Keratinocyte (primary cell): ENCODE results near the gene LEP. TPM values are rescaled to one million over a fixed set of nuclear protein-coding genes. Genes with fewer than 3 reads are reported as not detected.

Experiments
- DNase-seq: peaks from one replicate; pipeline ENCODE4 v3.0.0-alpha.2; 2011; ENCODE audit warnings: low read depth, missing footprints, low spot score
- FAIRE-seq: peaks from 2 replicates; lab custom pipeline; 2011; peaks lifted over from hg19 to GRCh38; lab: Jason Lieb, UNC
- H2AFZ ChIP-seq: 2 replicates; pipeline ENCODE4 v1.6.0; 2012; ENCODE audit warnings: low read length, control low read depth, inconsistent platforms; ENCODE audit not compliant: control insufficient read depth
- H3K27ac ChIP-seq: 2 replicates; pipeline ENCODE4 v1.5.1; 2011; ENCODE audit warnings: low read length; ENCODE audit not compliant: control insufficient read depth, insufficient read depth
- H3K27me3 ChIP-seq: 3 replicates; pipeline ENCODE4 v1.6.0; 2011; ENCODE audit warnings: low read length; ENCODE audit not compliant: control insufficient read depth, insufficient read depth; ENCODE audit errors: extremely low read depth
- H3K36me3 ChIP-seq, 2 experiments: 2 replicates in 1 of 2; 3 replicates in 1 of 2; pipeline ENCODE4 v1.5.1; 2011; ENCODE audit warnings: low read length in 2 of 2, mild to moderate bottlenecking in 1 of 2; ENCODE audit not compliant: control insufficient read depth in 2 of 2, insufficient read depth in 2 of 2; ENCODE audit errors: extremely low read depth in 1 of 2
- H3K4me1 ChIP-seq: 3 replicates; pipeline ENCODE4 v1.5.1; 2011; ENCODE audit warnings: low read length; ENCODE audit not compliant: control insufficient read depth, insufficient read depth; ENCODE audit errors: extremely low read depth
- H3K4me2 ChIP-seq: 3 replicates; pipeline ENCODE4 v1.6.0; 2011; ENCODE audit warnings: low read depth, low read length; ENCODE audit not compliant: control insufficient read depth, insufficient read depth; ENCODE audit errors: extremely low read depth
- H3K4me3 ChIP-seq, 3 experiments: fragments of 200-600 bp in 1 of 3; sonication (generic) in 1 of 3; 2 replicates in 2 of 3; 3 replicates in 1 of 3; pipeline ENCODE4 v1.5.1; 2011 to 2016; ENCODE audit warnings: low read length in 3 of 3, mild to moderate bottlenecking in 3 of 3, control low read depth in 2 of 3, inconsistent platforms in 1 of 3, low read depth in 1 of 3, mixed read lengths in 1 of 3, mixed run types in 1 of 3, moderate library complexity in 1 of 3; ENCODE audit not compliant: control insufficient read depth in 2 of 3, insufficient read depth in 2 of 3; ENCODE audit errors: extremely low read depth in 1 of 3
- H3K79me2 ChIP-seq: 2 replicates; pipeline ENCODE4 v1.6.0; 2012; ENCODE audit warnings: low read length; ENCODE audit not compliant: control insufficient read depth, insufficient read depth
- H3K9ac ChIP-seq: 3 replicates; pipeline ENCODE4 v1.6.0; 2011; ENCODE audit warnings: low read length; ENCODE audit not compliant: control insufficient read depth, insufficient read depth; ENCODE audit errors: extremely low read depth
- H3K9me1 ChIP-seq: 3 replicates; pipeline ENCODE4 v1.6.0; 2011; ENCODE audit warnings: low read length; ENCODE audit not compliant: control insufficient read depth, insufficient read depth; ENCODE audit errors: extremely low read depth
- H3K9me3 ChIP-seq: 2 replicates; pipeline ENCODE4 v1.5.1; 2012; ENCODE audit warnings: low read depth, low read length; ENCODE audit not compliant: control insufficient read depth
- H4K20me1 ChIP-seq: 3 replicates; pipeline ENCODE4 v1.6.0; 2011; ENCODE audit warnings: low read length; ENCODE audit not compliant: control insufficient read depth, insufficient read depth; ENCODE audit errors: extremely low read depth
- EZH2 ChIP-seq: IDR thresholded peaks from one replicate; pipeline ENCODE4 v1.6.1; 2012; ENCODE audit warnings: inconsistent platforms, mild to moderate bottlenecking, low read length, moderate library complexity
- dilution Hi-C: fragments of 300-500 bp; cut with MboI; formaldehyde crosslinking; loops from one replicate; pipeline ENCODE4 v1.7.0; 2020; ENCODE audit warnings: low sequenced_read_pairs; ENCODE audit not compliant: extremely low pct_ligation_motif_present
- polyA plus RNA-seq, 5 experiments: library from polyadenylated mRNA; depleted of rRNA in 3 of 5; stranded (reverse) in 3 of 5; stranded (forward) in 1 of 5; unstranded in 1 of 5; fragments of >200 nt; gene quantifications; 1 replicate in 1 of 5; 2 replicates in 3 of 5; 3 replicates in 1 of 5; pipeline versions ENCODE4 v1.2.1 to v1.2.3, GENCODE V29; 2011 to 2012; ENCODE audit warnings: missing spikeins in 2 of 5, low read depth in 1 of 5, low replicate concordance in 1 of 5
- TF ChIP-seq, protein P1 (sequence below), 3 experiments: IDR thresholded peaks in 1 of 3; conservative IDR thresholded peaks in 1 of 3; optimal IDR thresholded peaks in 1 of 3; 2 replicates in 2 of 3; 3 replicates in 1 of 3; pipeline versions ENCODE3 to v1.5.1; 2011; ENCODE audit warnings: low read length in 3 of 3, mild to moderate bottlenecking in 3 of 3, moderate library complexity in 2 of 3, control low read depth in 1 of 3, inconsistent platforms in 1 of 3; ENCODE audit not compliant: insufficient read depth in 2 of 3; ENCODE audit errors: extremely low read depth in 1 of 3

Gene LEP
- polyA plus RNA-seq, 1 donor (not counting 4 experiments of a cell fraction or from before 2014, with no cell fraction given), result 0.10 TPM

DNA sequence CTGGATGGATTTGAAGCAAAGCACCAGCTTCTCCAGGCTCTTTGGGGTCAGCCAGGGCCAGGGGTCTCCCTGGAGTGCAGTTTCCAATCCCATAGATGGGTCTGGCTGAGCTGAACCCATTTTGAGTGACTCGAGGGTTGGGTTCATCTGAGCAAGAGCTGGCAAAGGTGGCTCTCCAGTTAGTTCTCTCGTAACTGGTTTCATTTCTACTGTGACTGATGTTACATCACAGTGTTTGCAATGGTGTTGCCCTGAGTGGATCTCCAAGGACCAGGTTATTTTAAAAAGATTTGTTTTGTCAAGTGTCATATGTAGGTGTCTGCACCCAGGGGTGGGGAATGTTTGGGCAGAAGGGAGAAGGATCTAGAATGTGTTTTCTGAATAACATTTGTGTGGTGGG, 14.2 kb downstream of the LEP start:
- no peak overlapping the region for H3K27ac ChIP-seq
- H3K4me3 ChIP-seq, result no peak overlapping the region
- dilution Hi-C loops, result no loop called here
- no peak for DNase-seq
- no peaks in the 10 kb centered on the region for H3K27me3 ChIP-seq
- no peak overlapping the region for H2AFZ ChIP-seq
- no peak for TF ChIP-seq EZH2
- TF ChIP-seq, protein P1, sequence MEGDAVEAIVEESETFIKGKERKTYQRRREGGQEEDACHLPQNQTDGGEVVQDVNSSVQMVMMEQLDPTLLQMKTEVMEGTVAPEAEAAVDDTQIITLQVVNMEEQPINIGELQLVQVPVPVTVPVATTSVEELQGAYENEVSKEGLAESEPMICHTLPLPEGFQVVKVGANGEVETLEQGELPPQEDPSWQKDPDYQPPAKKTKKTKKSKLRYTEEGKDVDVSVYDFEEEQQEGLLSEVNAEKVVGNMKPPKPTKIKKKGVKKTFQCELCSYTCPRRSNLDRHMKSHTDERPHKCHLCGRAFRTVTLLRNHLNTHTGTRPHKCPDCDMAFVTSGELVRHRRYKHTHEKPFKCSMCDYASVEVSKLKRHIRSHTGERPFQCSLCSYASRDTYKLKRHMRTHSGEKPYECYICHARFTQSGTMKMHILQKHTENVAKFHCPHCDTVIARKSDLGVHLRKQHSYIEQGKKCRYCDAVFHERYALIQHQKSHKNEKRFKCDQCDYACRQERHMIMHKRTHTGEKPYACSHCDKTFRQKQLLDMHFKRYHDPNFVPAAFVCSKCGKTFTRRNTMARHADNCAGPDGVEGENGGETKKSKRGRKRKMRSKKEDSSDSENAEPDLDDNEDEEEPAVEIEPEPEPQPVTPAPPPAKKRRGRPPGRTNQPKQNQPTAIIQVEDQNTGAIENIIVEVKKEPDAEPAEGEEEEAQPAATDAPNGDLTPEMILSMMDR (optimal IDR thresholded peaks at IDR 0.05 in 1 of 3, IDR thresholded peaks at IDR 0.05 in 1 of 3, conservative IDR thresholded peaks at IDR 0.05 in 1 of 3; ENCODE audit: extremely low read depth in 1 of 3, insufficient read depth in 2 of 3, low read length in 3 of 3), result no peak
- H3K9me3 ChIP-seq, result no peaks in the 10 kb centered on the region
- no peak overlapping the region for H3K9ac ChIP-seq
- H3K36me3 ChIP-seq, result no peaks in the 10 kb centered on the region
- H4K20me1 ChIP-seq, result no peaks in the 10 kb centered on the region
- H3K9me1 ChIP-seq, result no peaks in the 10 kb centered on the region
- H3K4me1 ChIP-seq, result peaks cover 26% of the 10 kb centered on the region
- FAIRE-seq, result no peak
- H3K79me2 ChIP-seq, result no peaks in the 10 kb centered on the region
- H3K4me2 ChIP-seq, result no peak overlapping the region

DNA sequence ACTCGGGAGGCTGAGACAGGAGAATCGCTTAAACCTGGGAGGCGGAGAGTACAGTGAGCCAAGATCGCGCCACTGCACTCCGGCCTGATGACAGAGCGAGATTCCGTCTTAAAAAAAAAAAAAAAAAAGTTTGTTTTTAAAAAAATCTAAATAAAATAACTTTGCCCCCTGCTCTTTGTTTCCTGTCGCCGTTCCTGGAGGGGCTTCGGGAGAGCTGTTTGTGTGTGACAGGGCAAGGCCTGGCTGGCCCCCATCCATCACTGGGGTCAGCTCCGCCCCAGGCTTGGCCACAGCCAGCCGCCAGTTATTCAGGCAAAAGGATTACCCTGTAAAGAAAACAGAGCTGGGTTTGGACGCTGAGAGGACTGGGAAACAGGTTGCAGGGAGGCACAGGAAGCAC, 16.4 kb downstream of the LEP start:
- dilution Hi-C loops, result no loop called here
- no peak for DNase-seq
- Histone ChIP-seq H3K9me3 (no peaks in the 10 kb centered on the region), H3K27me3 (no peaks in the 10 kb centered on the region), H3K36me3 (no peaks in the 10 kb centered on the region), H3K4me2 (no peak overlapping the region), H3K9ac (no peak overlapping the region), H4K20me1 (no peaks in the 10 kb centered on the region), H3K4me3 (no peak overlapping the region), H3K27ac (no peak overlapping the region), H2AFZ (no peak overlapping the region), H3K9me1 (no peaks in the 10 kb centered on the region), H3K4me1 (peaks cover 32% of the 10 kb centered on the region), H3K79me2 (no peaks in the 10 kb centered on the region)
- TF ChIP-seq, protein P1 (optimal IDR thresholded peaks at IDR 0.05 in 1 of 3, IDR thresholded peaks at IDR 0.05 in 1 of 3, conservative IDR thresholded peaks at IDR 0.05 in 1 of 3; ENCODE audit: extremely low read depth in 1 of 3, insufficient read depth in 2 of 3, low read length in 3 of 3), result no peak
- no peak for TF ChIP-seq EZH2
- no peak for FAIRE-seq
